Measurements from ENCODE around the gene ZNF844. TPM values are rescaled to one million over a fixed set of nuclear protein-coding genes. Genes with fewer than 3 reads are reported as not detected.

ZNF844 gene
- polyA plus RNA-seq, 1 of the 3 experiments (the other 2 are of a cell fraction), result 0.28 TPM

- 53% methylated on average over 4 of the region's 4 CpGs for WGBS (ENCODE audit: low lambda C conversion rate)
- no peak overlapping the region for H2AFZ ChIP-seq (ENCODE audit: low read depth)
- CTCF ChIA-PET, result interaction anchor here (0.9 to 1.4 kb wide), 2 partner anchors 8 to 35 kb away, joined by 3 to 4 read pairs; no protein-coding TSS in a partner anchor
- no peaks in the 10 kb centered on the region for H3K4me1 ChIP-seq (ENCODE audit: control insufficient read depth in 1 of 2, insufficient read depth in 2 of 2, low read depth in 1 of 2, low read length in 1 of 2)
- no peaks in the 10 kb centered on the region for H3K79me2 ChIP-seq (ENCODE audit: insufficient read depth)
- H3K9me2 ChIP-seq, result no peaks in the 10 kb centered on the region
- H4K20me1 ChIP-seq (ENCODE audit: insufficient read depth), result no peaks in the 10 kb centered on the region
- H3K4me2 ChIP-seq, result no peak overlapping the region
- no peaks in the 10 kb centered on the region for H3F3A ChIP-seq (replicated peaks; ENCODE audit: insufficient read depth)
- no peak overlapping the region for H3K9ac ChIP-seq
- no peaks in the 10 kb centered on the region for H3K27me3 ChIP-seq (ENCODE audit: insufficient read depth)
- H3K36me3 ChIP-seq (replicated peaks in 1 of 2; ENCODE audit: control insufficient read depth in 1 of 2, insufficient read depth in 2 of 2, low read length in 1 of 2), result no peaks in the 10 kb centered on the region
- H3K4me3 ChIP-seq (ENCODE audit: low read depth in 2 of 2, low read length in 1 of 2), result no peak overlapping the region
- no peak overlapping the region for H3K27ac ChIP-seq (ENCODE audit: low read depth in 2 of 2, low read length in 1 of 2)
- H3K9me3 ChIP-seq, result no peaks in the 10 kb centered on the region
- POLR2A ChIA-PET, result no interaction called here
- no peak for TF ChIP-seq POLR2AphosphoS5 (IDR thresholded peaks at IDR 0.05; ENCODE audit: low read depth, low read length)
- no peak for TF ChIP-seq MAX (IDR thresholded peaks at IDR 0.05; ENCODE audit: low read depth)
- TF ChIP-seq USF1 (IDR thresholded peaks at IDR 0.05; ENCODE audit: borderline replicate concordance, low read depth), result no peak
- TF ChIP-seq REST (IDR thresholded peaks at IDR 0.05; ENCODE audit: low read depth, low read length), result no peak
- TF ChIP-seq FOXM1 (IDR thresholded peaks at IDR 0.05; ENCODE audit: low read depth), result no peak
- no peak for TF ChIP-seq NRF1 (IDR thresholded peaks at IDR 0.05; ENCODE audit: low read depth, low read length)
- no peak for TF ChIP-seq MEF2A (IDR thresholded peaks at IDR 0.05; ENCODE audit: borderline replicate concordance, low read depth)
- no peak for TF ChIP-seq TEAD4 (IDR thresholded peaks at IDR 0.05; ENCODE audit: borderline replicate concordance, insufficient read depth)
- no peak for TF ChIP-seq RFX5 (IDR thresholded peaks at IDR 0.05; ENCODE audit: low read length)
- TF ChIP-seq TCF12 (IDR thresholded peaks at IDR 0.05), result no peak
- no peak for TF ChIP-seq NFIC (IDR thresholded peaks at IDR 0.05; ENCODE audit: borderline replicate concordance)
- TF ChIP-seq FOSL2 (IDR thresholded peaks at IDR 0.05; ENCODE audit: borderline replicate concordance, low read depth), result no peak
- no peak for TF ChIP-seq FOXJ3 (CRISPR knock-in tag; IDR thresholded peaks at IDR 0.05)
- no peak for DNase-seq
Measured at GRCh38 chr19:12095111-12095790, 30.7 kb downstream of the ZNF844 start.

GRCh38 chr19:12098040-12098439 lies 33.5 kb downstream of the ZNF844 start:
- Histone ChIP-seq H3K27me3 (ENCODE audit: insufficient read depth) (no peaks in the 10 kb centered on the region), H3K9me3 (no peaks in the 10 kb centered on the region), H3K4me2 (no peak overlapping the region), H3K9me2 (no peaks in the 10 kb centered on the region), H3K27ac (ENCODE audit: low read depth in 2 of 2, low read length in 1 of 2) (no peak overlapping the region), H3K4me3 (ENCODE audit: low read depth in 2 of 2, low read length in 1 of 2) (no peak overlapping the region), H3K36me3 (replicated peaks in 1 of 2; ENCODE audit: control insufficient read depth in 1 of 2, insufficient read depth in 2 of 2, low read length in 1 of 2) (no peaks in the 10 kb centered on the region), H3K9ac (no peak overlapping the region), H2AFZ (ENCODE audit: low read depth) (no peak overlapping the region), H4K20me1 (ENCODE audit: insufficient read depth) (no peaks in the 10 kb centered on the region), H3F3A (replicated peaks; ENCODE audit: insufficient read depth) (no peaks in the 10 kb centered on the region), H3K79me2 (ENCODE audit: insufficient read depth) (no peaks in the 10 kb centered on the region), H3K4me1 (ENCODE audit: control insufficient read depth in 1 of 2, insufficient read depth in 2 of 2, low read depth in 1 of 2, low read length in 1 of 2) (no peaks in the 10 kb centered on the region)
- DNase-seq, result no peak
- ChIA-PET CTCF (interaction anchor here (0.8 to 2.1 kb wide), 3 partner anchors 15 to 42 kb away, joined by 3 to 7 read pairs (median 3); partner anchors contain the start of gene ZNF20), POLR2A (no interaction called here)
- WGBS (ENCODE audit: low lambda C conversion rate), result 31% methylated on average over 9 of the region's 9 CpGs
- TF ChIP-seq JUND (IDR thresholded peaks at IDR 0.05) (no peak), REST (IDR thresholded peaks at IDR 0.05; ENCODE audit: low read depth, low read length) (no peak), POLR2AphosphoS5 (IDR thresholded peaks at IDR 0.05; ENCODE audit: low read depth, low read length) (no peak), SIN3A (IDR thresholded peaks at IDR 0.05; ENCODE audit: borderline replicate concordance, low read depth, low read length) (no peak), EP300 (IDR thresholded peaks at IDR 0.05; ENCODE audit: borderline replicate concordance in 1 of 2, low read depth in 1 of 2, low read length in 1 of 2) (no peak), NFIC (IDR thresholded peaks at IDR 0.05; ENCODE audit: borderline replicate concordance) (no peak), MEF2A (IDR thresholded peaks at IDR 0.05; ENCODE audit: borderline replicate concordance, low read depth) (no peak), RCOR1 (IDR thresholded peaks at IDR 0.05; ENCODE audit: low read length) (no peak), FOXJ3 (CRISPR knock-in tag; IDR thresholded peaks at IDR 0.05) (no peak), PBX3 (IDR thresholded peaks at IDR 0.05) (no peak)
